ENCODE measurements around the gene DTX3. TPM values are rescaled to one million over a fixed set of nuclear protein-coding genes. Genes with fewer than 3 reads are reported as not detected.
A peak's percentile ranks its signal among the peaks of the same experiment; 100 is the strongest.
"Not testable (repeated sequence)": the region's sequence is repeated elsewhere in the genome, so short reads cannot be mapped to it uniquely, and the experiment has no call there.

Gene DTX3
- total and polyA plus RNA-seq, 9 donors: 37.9 to 75.2 (median 56.2) TPM

GRCh38 chr12:57654042-57654441 is 49.4 kb downstream of the DTX3 start:
- no peaks in the 10 kb centered on the region for H3K4me1 ChIP-seq (ENCODE audit: insufficient read depth)
- no peak overlapping the region for H3K27ac ChIP-seq
- no peaks in the 10 kb centered on the region for H3K27me3 ChIP-seq
- H3K9me3 ChIP-seq: no peaks in the 10 kb centered on the region
- no peak for DNase-seq
- TF ChIP-seq POLR2A (IDR thresholded peaks at IDR 0.05): no peak
- TF ChIP-seq, protein P1, sequence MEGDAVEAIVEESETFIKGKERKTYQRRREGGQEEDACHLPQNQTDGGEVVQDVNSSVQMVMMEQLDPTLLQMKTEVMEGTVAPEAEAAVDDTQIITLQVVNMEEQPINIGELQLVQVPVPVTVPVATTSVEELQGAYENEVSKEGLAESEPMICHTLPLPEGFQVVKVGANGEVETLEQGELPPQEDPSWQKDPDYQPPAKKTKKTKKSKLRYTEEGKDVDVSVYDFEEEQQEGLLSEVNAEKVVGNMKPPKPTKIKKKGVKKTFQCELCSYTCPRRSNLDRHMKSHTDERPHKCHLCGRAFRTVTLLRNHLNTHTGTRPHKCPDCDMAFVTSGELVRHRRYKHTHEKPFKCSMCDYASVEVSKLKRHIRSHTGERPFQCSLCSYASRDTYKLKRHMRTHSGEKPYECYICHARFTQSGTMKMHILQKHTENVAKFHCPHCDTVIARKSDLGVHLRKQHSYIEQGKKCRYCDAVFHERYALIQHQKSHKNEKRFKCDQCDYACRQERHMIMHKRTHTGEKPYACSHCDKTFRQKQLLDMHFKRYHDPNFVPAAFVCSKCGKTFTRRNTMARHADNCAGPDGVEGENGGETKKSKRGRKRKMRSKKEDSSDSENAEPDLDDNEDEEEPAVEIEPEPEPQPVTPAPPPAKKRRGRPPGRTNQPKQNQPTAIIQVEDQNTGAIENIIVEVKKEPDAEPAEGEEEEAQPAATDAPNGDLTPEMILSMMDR (IDR thresholded peaks at IDR 0.05): no peak
- no peak for TF ChIP-seq EP300 (IDR thresholded peaks at IDR 0.05)
- H3K4me3 ChIP-seq: no peak overlapping the region
- intact Hi-C loops (cut with DNase I): no loop called here
- WGBS, 3 donors: 55 to 60% (median 59%) methylated on average over 3 of the region's 3 CpGs
- no peaks in the 10 kb centered on the region for H3K36me3 ChIP-seq

GRCh38 chr12:57655541-57656240 is 51.1 kb downstream of the DTX3 start:
- TF ChIP-seq POLR2A (IDR thresholded peaks at IDR 0.05): no peak
- no peak for TF ChIP-seq EP300 (IDR thresholded peaks at IDR 0.05)
- TF ChIP-seq, protein P1 (IDR thresholded peaks at IDR 0.05): no peak
- no peak overlapping the region for H3K4me3 ChIP-seq
- no peaks in the 10 kb centered on the region for H3K4me1 ChIP-seq (ENCODE audit: insufficient read depth)
- H3K27me3 ChIP-seq: no peaks in the 10 kb centered on the region
- H3K27ac ChIP-seq: no peak overlapping the region
- intact Hi-C loops (cut with DNase I): no loop called here
- no peak for DNase-seq
- H3K36me3 ChIP-seq: no peaks in the 10 kb centered on the region
- 80 to 86% (median 81%) methylated on average over 15 to 23 of the region's 23 CpGs for WGBS, 3 donors
- H3K9me3 ChIP-seq: no peaks in the 10 kb centered on the region

GRCh38 chr12:57656408-57656807 is 51.8 kb downstream of the DTX3 start:
- intact Hi-C loops (cut with DNase I); H3K4me3 ChIP-seq; H3K36me3 ChIP-seq; H3K4me1 ChIP-seq (ENCODE audit: insufficient read depth); H3K27me3 ChIP-seq; H3K27ac ChIP-seq; H3K9me3 ChIP-seq; DNase-seq: not testable (repeated sequence)
- WGBS, 3 donors: 70 to 76% (median 73%) methylated on average over 4 of the region's 4 CpGs

GRCh38 chr12:57657744-57658143 is 53.1 kb downstream of the DTX3 start:
- WGBS, 3 donors: 33 to 56% (median 49%) methylated on average over 3 of the region's 3 CpGs
- no peaks in the 10 kb centered on the region for H3K27me3 ChIP-seq
- H3K9me3 ChIP-seq: no peaks in the 10 kb centered on the region
- no peaks in the 10 kb centered on the region for H3K36me3 ChIP-seq
- DNase-seq: peak in 1 of 5 donors; percentile 37
- no peak overlapping the region for H3K4me3 ChIP-seq
- TF ChIP-seq EP300 (IDR thresholded peaks at IDR 0.05) (no peak), POLR2A (IDR thresholded peaks at IDR 0.05) (no peak)
- TF ChIP-seq, protein P1 (IDR thresholded peaks at IDR 0.05): no peak
- H3K27ac ChIP-seq: no peak overlapping the region
- no peaks in the 10 kb centered on the region for H3K4me1 ChIP-seq (ENCODE audit: insufficient read depth)
- intact Hi-C loops (cut with DNase I): no loop called here

- intact Hi-C loops (cut with DNase I): no loop called here
- H3K4me3 ChIP-seq: no peak overlapping the region
- no peaks in the 10 kb centered on the region for H3K36me3 ChIP-seq
- H3K9me3 ChIP-seq: no peaks in the 10 kb centered on the region
- H3K4me1 ChIP-seq (ENCODE audit: insufficient read depth): no peaks in the 10 kb centered on the region
- WGBS, 3 donors: 17 to 50% (median 19%) methylated on average over 3 of the region's 3 CpGs
- no peak for DNase-seq
- no peak overlapping the region for H3K27ac ChIP-seq
- no peak for TF ChIP-seq POLR2A (IDR thresholded peaks at IDR 0.05)
- TF ChIP-seq, protein P1 (IDR thresholded peaks at IDR 0.05): no peak
- no peak for TF ChIP-seq EP300 (IDR thresholded peaks at IDR 0.05)
- no peaks in the 10 kb centered on the region for H3K27me3 ChIP-seq
Measured at GRCh38 chr12:57658890-57659289, 54.3 kb downstream of the DTX3 start.
